Loucy (cell line): ENCODE data around the gene CAGE1.

Experiments
- CTCF ChIP-seq: fragments of 200-600 bp; sonication (generic); conservative IDR thresholded peaks from 2 replicates; pipeline ENCODE4 v1.5.1; 2014; ENCODE audit warnings: mild to moderate bottlenecking, antibody characterized with exemption, low read length
- EZH2phosphoT487 ChIP-seq: fragments of 200-600 bp; IDR thresholded peaks from 2 replicates; pipeline ENCODE4 v1.6.1; 2018; ENCODE audit warnings: antibody characterized with exemption, mild to moderate bottlenecking, moderate library complexity, borderline replicate concordance

- TF ChIP-seq CTCF (no peak), EZH2phosphoT487 (no peak)
These were observed 63.8 kb downstream of the CAGE1 start for GRCh38 chr6:7325750-7326149.
